AG08396 (cell line): Measurements from ENCODE around the gene CFAP77.

Source experiments
- DNase-seq: peaks from one replicate; pipeline ENCODE4 v3.0.0; 2012; ENCODE audit warnings: low spot score, mixed read lengths

CFAP77 gene

DNA sequence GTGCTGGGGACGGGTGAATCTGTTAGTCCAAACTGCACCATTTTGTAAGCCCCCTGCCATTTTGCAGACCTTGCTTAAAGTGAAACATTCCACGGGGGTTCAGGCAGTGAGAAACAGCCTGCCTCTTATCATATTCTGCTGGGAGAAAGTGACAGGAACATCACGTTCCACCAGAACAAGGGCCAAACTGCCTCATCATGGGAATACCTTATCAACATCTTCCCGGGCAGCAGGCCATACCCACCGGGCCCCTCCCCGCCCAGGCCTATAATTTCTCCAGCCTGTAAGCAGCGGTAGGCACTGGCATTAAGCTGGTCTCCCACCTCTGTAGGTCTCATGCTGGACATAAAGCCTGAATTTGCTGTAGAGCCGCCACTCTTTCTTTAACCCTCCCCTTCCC is 1.5 kb upstream of the CFAP77 start:
- no peak for DNase-seq

DNA sequence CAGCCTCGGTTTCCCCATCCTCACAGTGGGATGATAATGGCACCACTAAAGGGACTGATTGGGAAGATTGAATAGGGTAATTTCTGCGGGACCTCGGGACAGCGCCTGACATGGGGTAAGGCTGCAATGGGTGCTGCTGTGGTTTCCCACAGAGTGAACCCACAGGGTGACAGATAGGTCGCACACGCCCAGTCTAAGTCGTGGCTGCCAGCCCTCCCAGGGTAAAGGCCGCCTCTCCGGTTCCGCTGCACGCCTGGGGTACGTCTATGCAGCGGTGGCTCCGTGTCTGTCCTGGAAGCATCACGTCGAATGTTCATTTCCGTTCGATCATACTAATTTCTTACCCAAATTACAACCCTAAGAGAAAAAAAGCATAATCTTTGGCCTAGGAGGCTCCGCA is 631 bp downstream of the CFAP77 start:
- DNase-seq, result no peak

DNA sequence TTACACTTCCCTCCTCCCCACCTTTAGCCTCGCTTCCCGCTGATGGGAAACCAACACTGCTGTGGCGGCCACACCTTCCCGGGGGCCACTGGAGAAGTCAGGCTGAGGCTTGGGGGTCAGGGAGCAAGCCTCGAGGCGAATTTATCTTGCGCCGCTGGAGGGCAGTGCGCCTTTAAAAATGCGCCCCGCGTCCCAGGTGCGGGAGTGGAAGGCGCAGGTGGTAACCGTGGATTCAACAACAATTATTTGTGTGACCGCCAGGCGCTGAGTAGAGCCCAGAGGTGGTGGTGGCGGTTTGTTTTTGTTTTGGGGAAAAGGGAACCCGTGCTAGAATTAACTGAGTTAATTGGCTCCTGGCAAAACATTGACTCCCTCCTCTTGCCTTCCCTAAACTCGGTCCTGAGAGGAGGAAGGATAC is 1.1 kb downstream of the CFAP77 start:
- peak; percentile 40 for DNase-seq

DNA sequence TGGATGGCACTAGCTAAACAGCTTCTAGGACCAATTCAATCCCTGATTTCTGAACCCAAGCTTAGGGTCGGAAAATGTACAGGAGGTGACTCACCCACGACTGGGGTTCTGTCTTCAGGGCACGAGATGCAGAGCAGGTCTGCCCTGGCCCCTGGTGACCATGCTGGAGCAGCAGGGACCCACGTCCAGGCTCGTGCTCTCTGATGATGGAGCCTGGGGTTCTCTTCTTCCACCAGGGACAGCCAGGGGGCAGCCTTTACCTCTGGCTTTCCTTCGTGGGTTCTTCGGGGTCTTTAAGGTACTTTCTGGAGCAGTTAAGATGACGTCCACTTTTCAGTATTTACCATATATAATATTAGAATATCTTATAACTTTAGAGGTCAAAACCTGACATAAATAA is 2.1 kb downstream of the CFAP77 start:
- DNase-seq, result peak; percentile 30

DNA sequence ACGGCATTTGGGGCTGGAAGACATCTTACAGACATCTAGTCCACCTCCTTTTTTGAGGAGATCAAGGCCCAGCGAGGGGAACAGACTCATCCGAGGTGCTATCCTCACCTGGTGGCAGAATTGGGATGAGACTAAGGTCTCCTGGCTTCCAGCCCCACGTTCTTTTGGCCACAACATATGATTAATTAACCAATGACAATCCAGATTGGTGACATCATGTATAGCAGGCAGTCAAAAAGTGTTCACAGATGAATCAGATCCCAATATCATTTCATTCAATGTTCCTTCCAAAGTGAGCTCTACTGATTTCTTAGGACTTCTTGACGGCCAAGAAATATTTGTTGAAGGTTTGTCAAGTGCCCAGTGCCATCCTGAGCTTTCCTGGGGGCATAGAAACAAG is 3.9 kb downstream of the CFAP77 start:
- DNase-seq, result no peak

DNA sequence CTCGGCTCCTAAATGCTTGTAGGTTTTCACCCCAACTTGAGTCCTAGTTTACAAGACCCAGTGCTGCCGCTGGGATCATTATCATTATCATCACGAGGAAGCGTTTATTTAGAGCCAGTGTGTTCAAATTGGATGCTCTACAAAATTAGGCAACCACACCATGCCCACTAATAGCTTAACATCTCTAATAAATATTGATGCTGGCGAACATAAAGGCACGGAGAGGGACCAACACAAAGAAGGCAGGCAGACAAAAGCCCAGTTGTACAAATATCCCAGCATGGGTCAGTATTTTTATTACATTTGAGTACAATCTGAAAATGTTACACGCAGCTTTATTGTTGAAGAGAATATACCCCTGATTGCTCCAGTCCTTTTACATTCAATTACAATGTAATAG is 4.7 kb downstream of the CFAP77 start:
- no peak for DNase-seq

DNA sequence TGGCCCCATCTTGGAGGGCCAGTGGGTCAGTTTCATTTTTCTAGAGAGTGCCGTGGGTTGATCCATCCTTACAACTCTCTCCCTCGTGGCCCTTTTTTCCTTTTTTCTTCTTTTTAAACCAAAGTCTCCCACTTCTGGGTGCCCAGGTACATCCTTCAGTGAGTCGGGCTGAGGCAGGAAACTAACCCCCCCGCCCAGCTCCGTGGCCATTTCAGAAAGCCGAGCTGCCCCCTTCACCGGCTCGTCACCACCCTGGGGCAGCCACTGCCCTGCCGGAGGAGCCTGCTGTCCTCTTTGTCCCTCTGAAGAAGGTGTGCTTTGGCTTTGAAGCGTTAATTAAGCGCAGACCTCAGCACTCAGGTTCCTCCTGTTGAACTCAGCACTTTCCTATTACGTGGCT is 5.2 kb downstream of the CFAP77 start:
- DNase-seq, result no peak

DNA sequence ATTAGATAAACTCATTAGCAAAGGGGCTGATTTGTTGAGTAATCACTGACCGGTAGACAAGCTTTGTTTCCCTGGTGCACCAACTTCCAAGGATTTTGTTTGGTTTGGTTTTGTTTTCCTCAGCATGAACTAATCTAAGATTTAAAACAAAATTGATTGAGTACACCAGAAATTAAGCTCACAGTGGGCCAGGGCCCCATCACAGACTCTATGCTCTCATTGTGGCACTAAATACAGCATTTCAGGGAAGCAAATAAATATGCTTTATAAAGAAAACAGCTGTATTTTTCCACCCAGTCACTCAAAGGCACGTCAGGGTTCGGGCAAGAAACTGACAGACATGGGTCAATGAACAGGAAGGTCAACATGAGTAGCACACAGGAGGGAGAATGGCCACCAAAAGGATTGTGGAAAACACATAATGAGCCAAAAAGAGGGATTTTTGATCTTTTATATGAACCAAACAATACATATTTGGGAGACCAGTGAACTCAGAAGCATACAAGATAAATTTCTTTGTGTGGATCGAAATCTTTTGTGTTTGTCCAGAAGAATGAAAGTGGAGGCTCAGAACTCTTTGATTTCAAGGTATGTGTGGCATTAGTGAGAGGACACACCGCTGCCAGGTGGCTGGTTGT is 8.8 kb downstream of the CFAP77 start:
- DNase-seq, result no peak

DNA sequence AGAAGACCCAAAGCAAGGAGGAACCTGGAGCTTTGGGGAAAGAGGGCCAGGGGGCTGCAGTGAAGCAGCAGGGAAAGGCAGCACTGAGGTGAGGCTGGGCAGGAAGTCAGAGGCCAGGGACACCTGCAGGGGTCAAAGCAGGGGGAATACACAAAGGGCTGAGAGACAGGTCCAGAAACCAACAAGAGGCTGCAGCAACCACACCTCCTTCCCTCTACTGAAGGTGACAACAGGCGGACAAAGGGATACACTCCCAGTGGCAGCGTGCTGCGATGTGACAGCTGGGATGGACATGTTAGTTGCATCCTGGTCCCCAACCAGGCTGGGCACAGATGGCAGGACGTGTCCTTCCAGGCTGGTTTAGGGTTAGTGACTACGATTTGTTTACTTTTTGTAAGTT is 12.6 kb downstream of the CFAP77 start:
- no peak for DNase-seq

DNA sequence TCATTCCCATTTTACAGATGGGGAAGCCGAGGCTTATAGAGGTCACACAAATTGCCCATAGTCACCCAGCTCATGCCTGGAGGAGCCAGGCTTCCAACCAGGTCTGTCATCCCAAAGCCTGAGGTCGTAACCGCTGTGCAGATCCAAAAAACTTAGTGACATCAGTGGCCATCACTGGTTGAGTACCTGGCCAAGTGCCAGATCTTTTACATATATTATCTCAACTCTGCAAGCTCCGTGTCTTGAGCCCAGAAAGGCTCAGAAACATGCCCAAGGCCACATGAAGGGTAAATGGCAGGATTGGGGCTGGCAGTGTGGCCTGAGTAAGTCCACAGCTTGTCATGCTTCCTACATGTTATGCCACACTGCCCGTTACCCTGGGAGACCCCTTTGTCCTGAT is 13.5 kb downstream of the CFAP77 start:
- no peak for DNase-seq

DNA sequence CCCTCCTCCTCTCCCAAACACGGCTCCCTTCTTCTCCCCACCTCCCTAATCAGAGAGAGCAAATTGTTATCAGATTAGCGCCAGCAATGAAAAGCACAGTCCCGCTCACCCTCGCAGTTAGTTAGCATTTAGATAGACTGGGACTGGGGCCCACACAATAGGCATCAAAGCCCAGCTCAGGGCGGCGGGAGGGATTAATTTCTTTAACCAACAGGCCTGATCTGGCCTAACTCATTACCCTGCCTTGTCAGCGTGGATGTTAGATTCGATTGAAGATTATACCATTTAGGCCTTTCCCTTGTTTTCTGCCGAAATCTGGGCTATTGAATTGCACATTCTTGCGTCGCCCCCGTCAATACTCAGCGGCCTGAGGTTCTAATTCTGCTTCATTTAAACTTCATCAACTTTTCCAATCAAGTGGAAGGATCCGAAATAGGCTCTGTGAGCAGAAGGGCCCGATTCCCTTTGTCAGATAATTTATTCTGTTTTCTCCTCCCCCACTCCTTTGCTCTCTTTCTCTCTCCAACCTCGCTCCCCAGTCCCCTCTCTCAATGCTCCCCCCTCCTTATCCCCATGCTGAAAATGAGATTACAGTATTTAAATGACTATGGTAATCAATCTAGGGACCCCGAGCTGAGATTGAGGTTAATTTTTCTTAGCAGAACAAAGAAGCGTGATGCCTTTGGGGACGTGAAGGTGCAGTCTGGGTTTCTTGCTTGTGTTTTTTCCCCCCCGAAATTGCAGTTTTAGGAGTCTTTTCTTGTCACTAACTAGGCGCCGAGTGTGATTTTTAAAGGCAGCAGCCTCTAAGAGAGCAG is 15.1 kb downstream of the CFAP77 start:
- DNase-seq, result no peak

DNA sequence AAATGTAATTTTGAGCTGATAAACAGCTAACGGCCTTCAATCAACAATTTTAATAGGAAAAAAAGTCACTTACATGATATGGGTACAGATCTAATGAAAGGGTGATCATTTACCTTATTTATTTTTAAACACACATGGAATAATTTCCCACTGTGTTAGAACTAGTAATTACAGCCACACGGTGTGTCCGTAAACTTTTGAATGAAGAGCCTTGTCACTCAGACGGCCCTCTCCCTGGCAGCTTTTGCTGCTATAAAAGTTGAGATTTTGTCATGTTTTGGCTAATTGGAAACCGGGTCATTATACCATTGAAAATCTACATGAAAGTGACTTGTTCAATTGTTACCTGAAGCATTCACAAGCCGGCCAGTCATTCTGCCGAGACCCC is 15.7 kb downstream of the CFAP77 start:
- DNase-seq, result no peak

DNA sequence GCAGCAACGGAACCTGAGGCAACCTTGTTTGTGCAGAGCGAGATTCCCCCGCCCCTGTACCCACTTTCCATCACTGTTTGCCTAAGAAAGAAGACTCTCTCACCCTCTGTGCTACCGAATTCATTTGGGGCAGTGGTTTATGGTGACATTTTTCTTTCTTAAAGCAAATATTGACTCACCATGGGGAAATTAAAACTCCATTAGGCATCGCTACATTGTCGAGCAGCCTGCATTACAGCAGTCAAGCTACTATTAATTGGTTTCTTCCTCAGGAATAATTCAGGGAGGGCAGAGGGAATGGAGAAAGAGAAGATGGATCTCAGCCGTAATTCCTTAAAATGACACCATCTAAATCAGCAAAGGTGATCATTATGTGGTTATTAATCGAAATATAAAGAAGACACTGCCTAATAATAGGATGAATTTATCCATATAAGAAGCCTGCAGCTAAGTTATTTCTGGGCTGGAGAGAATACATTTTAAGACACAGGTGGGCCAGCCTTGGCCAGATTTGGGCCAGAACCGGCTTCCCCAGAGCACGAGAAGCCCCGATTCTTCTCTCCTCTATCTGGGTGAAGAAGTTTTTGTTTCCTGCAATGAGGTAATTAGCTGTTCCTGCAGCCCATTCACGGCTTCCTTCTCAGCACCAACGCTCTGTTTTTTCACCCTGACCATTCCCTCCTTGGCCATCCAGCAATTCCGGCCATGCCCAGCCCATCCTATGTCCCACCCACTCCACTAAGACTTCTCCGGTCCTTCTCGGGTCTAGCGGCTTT is 16.8 kb downstream of the CFAP77 start:
- no peak for DNase-seq

DNA sequence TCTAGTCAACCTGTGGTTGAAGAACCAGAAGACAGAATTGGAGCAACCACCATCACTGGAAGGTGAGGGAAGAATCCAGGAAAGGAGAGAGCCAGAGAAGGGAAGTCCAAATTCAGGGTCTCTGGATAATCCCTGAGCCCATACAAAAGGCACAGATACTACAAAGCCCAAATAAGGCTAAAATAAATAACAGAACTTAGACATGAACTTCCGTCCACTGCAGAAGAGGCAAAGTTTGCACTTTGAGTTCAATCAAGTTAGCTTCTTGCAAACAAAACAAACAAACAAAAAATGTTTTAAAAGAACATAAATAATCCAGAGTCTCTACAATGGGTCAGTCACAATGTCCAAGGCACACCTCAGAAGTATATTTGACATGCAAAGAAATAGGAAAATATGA is 21.0 kb downstream of the CFAP77 start:
- DNase-seq, result no peak

DNA sequence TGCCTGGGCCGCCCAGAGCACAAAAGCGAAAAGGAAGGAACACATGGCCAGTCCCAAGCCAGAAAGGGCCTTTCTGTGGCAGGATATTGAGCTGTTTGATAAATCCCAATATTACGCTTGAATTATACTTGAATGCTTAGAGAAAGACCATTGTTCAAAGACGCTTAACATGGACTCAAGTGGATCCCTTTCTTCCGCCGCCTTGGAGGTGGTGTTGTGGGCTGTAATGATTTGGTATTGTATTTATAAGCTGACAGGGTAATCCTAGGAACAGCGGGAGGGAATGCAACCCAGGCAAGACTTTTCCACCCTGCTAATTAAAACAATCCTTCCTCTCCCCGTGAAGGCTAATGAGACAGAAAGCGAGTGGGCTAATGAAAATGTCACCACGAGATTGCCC is 24.9 kb downstream of the CFAP77 start:
- no peak for DNase-seq

DNA sequence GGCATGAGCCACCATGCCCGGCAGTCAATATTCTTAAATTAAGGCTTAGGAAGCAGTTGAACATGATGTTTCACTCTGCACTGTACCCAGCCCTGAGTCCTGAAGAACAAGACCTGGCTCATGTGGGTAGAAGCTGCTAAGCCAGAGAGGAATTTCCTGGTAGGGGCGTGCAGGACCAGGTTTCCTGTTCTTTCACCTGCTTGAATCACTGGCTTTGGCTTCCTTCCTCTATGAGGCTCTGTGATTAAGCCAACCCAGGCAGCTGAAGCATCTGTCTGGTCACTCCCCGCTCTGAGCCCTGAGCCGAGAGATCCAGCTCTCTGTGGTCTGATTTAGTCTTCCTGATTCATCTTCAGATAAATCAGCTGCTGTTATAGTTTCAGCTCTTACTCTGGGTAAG is 29.1 kb downstream of the CFAP77 start:
- DNase-seq, result no peak

DNA sequence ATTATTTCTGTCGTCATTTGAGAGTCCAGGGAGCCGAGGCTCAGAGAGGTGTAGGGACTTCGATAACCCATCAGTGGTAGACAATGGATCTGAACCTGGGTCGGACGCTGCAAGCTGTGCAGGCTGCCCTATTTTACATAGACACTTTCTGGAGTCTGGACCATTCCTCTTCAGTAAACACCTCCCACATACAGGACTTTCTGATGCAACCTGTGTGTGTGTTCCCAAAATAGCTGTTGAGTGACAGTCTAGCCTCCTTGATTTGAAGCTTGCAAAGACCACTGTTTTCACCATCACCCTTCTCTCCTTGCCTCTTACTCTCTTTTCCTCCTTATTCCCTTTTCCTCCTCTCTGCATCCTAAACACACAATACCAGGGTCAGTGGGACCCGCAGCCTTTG is 30.7 kb downstream of the CFAP77 start:
- DNase-seq, result no peak

DNA sequence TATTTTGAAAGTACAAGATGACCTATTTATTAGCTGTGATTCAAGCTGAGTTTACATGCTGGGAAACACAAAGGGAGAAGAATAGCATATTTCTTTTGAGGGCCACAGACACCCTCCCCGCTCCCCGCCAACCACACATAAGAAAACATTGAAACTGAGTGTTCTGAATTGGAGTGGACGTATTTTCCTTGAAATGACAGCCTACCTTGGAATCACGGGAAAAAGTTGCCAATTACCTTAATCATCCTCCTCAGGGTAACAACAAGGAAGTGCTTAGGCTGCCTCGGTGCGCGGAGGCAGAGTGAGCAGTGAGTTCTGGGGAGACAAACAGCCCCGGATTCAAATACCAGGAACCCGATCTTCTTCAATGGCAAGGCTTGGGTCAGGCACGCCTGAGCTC is 31.4 kb downstream of the CFAP77 start:
- no peak for DNase-seq

DNA sequence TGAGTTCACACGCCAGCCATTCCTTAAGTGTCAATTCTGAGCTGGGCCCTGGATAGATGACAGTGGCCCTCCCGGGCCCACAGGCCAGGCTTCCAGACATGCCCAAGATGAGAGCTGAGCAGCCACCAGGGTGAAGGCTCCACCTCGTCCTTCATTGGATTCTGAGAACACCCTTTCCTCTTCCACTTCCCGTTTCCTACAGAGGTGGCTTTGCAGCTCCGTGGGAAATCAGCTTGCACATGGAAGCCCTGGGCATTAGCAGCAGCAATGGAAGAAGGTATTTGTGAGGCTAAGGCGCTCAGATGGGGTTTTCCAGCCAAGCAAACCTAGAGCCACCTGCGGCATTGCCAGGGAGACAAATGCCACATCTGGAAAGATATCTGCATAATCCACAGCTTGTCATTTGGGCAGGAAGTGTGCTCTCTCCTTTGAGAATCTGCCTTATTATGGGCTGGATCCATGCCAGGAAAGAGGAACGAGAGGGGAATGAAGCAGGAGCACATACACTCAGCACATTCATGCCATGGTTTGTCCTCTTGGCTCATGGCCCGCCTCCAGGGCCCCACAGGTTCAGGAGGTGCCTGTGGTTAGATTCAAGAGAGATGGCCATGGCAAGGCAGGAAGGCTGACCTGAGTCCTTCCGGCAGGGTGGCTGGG is 34.1 kb downstream of the CFAP77 start:
- DNase-seq, result no peak

DNA sequence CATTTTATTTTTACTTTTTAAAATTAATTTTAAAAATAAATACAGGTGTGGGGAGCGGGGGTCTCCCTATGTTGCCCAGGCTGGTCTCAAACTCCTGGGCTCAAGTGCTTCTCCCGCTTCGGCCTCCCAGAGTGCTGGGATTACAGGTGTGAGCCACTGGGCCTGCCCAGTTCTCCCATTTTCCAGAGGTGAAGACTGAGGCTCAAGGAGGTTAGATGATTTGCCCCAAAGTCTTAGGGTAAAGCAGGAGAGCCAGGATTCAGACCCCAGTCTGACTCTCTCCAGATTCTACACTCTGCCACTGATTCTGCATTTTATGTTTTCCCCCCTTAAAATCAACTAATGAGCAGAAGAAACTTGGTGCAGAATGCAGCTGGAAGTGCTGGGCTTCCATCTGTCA is 36.9 kb downstream of the CFAP77 start:
- no peak for DNase-seq

DNA sequence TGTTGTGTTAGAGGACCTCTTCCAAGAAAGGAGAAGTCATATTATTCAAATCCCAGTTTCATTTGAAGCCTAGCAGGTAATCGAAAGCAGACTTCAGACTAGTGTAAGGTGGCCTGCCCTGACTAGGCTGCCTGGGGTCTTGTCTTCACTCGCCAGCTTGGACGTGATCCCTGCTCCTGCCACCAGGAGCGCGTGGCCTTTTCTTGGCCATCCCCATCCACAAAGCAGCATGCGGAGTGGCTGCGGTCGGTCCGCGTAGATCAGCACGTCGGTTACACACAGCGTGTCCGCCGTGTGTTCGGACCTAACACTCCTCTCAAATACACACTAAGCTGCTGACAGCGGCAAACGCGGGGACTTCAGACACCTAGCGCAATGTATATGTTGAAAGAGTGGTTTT is 37.3 kb downstream of the CFAP77 start:
- no peak for DNase-seq

DNA sequence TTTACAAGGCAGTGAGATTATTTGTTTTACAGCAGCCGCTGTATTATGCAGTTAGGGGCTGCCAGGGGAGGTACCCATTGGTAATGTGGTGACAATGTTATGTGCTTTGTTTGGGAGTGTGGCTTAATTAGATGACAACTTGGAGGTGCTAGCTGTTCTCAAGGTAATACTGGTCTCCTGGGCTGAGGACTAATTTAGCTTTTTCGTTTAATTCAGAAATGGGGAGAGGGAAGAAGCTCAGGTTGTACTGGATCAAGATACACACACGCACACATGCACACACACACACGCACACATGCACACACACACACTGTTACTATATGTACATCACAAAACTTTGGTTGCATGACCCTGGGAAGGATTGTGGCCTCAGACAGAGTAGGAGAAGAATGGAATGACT is 37.9 kb downstream of the CFAP77 start:
- DNase-seq, result no peak

DNA sequence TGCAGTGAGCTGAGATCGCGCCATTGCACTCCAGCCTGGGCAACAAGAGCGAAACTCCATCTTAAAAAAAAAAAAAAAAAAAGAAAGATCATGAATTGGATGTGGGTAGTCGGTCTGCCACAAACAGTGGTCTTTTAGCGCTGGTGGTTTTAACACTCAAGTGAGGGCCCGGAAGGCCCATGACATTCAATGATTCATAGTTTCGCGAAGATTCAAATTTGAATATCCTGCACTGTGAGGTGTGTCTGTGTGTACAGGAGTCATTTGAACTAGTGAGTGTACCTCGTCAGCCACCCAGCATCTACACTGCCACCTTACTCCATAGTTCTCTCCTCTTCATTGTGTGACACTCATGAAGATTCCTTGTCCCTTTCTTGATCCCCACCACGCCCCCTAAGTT is 41.3 kb downstream of the CFAP77 start:
- no peak for DNase-seq
